Chondrocyte (in vitro differentiated cells): ENCODE measurements around the gene LIMK2. TPM values are rescaled to one million over a fixed set of nuclear protein-coding genes. Genes with fewer than 3 reads are reported as not detected.
"Not testable (repeated sequence)": the region's sequence is repeated elsewhere in the genome, so short reads cannot be mapped to it uniquely, and the experiment has no call there.

ENCODE experiments used
- DNase-seq: peaks from one replicate; pipeline ENCODE4 v3.0.0; 2021; ENCODE audit warnings: mixed read lengths, low spot score
- H3K27ac Mint-ChIP-seq: one replicate; pipeline ENCODE4 v1.8.0; 2021; ENCODE audit warnings: mild to moderate bottlenecking, moderate library complexity, mixed read lengths; ENCODE audit not compliant: unreplicated experiment
- H3K27me3 Mint-ChIP-seq: 2 replicates; pipeline ENCODE4 v1.8.0; 2021; ENCODE audit warnings: low read depth, mixed read lengths
- H3K36me3 Mint-ChIP-seq: 2 replicates; pipeline ENCODE4 v1.8.0; 2021; ENCODE audit warnings: low read depth, mixed read lengths
- H3K4me1 Mint-ChIP-seq: 2 replicates; pipeline ENCODE4 v1.8.0; 2021; ENCODE audit warnings: low read depth, mild to moderate bottlenecking, mixed read lengths
- H3K4me3 Mint-ChIP-seq: one replicate; pipeline ENCODE4 v1.8.0; 2021; ENCODE audit warnings: mild to moderate bottlenecking, moderate library complexity, mixed read lengths; ENCODE audit not compliant: unreplicated experiment
- H3K9me3 Mint-ChIP-seq: 2 replicates; pipeline ENCODE4 v1.8.0; 2021; ENCODE audit warnings: low read depth, mixed read lengths
- total RNA-seq: library from RNA; stranded (reverse); gene quantifications from 3 replicates; pipeline ENCODE4 v1.2.1, GENCODE V29; 2021
- TF ChIP-seq, protein P1 (sequence below): fragments of 200-600 bp; sonication (generic); IDR thresholded peaks from 2 replicates; pipeline ENCODE4 v1.5.0; 2021; ENCODE audit warnings: antibody characterized with exemption, mild to moderate bottlenecking, moderate library complexity

The LIMK2 gene
- total RNA-seq, 1 donor from 2014 or later = 58.6 TPM

DNA sequence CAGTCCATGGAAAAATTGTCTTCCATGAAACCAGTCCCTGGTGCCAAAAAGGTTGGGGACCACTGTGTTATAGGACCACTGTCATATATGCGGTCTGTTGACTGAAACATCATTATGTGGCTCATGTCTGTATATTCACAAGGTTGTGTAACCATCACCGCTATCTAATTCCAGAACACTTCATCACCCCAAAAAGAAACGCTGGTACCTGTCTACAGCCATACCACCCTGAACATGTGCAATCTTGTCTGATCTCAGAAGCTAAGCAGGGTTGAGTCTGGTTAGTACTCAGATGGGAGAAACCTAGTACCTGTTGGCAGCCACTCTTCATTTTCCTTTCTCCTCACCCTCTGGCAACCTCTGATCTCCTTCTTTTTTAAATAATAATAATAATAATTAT, 93.1 kb downstream of the LIMK2 start:
- Mint-ChIP-seq H3K4me3 (no peak overlapping the region), H3K27me3 (peaks cover 4% of the 10 kb centered on the region), H3K4me1 (no peaks in the 10 kb centered on the region), H3K36me3 (no peaks in the 10 kb centered on the region), H3K9me3 (no peaks in the 10 kb centered on the region), H3K27ac (no peak overlapping the region)
- TF ChIP-seq, protein P1, sequence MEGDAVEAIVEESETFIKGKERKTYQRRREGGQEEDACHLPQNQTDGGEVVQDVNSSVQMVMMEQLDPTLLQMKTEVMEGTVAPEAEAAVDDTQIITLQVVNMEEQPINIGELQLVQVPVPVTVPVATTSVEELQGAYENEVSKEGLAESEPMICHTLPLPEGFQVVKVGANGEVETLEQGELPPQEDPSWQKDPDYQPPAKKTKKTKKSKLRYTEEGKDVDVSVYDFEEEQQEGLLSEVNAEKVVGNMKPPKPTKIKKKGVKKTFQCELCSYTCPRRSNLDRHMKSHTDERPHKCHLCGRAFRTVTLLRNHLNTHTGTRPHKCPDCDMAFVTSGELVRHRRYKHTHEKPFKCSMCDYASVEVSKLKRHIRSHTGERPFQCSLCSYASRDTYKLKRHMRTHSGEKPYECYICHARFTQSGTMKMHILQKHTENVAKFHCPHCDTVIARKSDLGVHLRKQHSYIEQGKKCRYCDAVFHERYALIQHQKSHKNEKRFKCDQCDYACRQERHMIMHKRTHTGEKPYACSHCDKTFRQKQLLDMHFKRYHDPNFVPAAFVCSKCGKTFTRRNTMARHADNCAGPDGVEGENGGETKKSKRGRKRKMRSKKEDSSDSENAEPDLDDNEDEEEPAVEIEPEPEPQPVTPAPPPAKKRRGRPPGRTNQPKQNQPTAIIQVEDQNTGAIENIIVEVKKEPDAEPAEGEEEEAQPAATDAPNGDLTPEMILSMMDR = no peak
- no peak for DNase-seq

DNA sequence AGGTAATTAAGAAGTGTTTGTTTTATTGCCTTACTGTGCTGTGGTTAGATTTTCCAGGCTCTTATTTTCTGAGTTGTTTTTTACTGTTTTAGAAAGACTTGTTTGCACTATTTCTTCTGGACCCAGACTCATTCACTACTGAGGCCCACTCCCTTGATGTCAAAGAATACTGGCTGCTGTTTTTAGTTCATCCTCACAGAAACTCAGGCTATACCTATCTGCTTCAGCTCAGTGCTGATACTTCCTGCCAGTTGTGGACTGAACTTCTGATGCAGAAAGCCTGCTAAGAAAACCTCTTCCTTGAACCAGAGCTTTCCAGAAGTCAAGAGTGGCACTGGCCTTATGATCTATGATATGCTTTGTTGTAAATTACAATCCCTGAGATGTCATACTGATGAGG, 96.1 kb downstream of the LIMK2 start:
- H3K36me3 Mint-ChIP-seq = no peaks in the 10 kb centered on the region
- H3K9me3 Mint-ChIP-seq = no peaks in the 10 kb centered on the region
- peaks cover under 1% of the 10 kb centered on the region for H3K4me1 Mint-ChIP-seq
- no peak overlapping the region for H3K4me3 Mint-ChIP-seq
- TF ChIP-seq, protein P1 = no peak
- no peak overlapping the region for H3K27ac Mint-ChIP-seq
- DNase-seq = no peak
- H3K27me3 Mint-ChIP-seq = peaks cover 4% of the 10 kb centered on the region

DNA sequence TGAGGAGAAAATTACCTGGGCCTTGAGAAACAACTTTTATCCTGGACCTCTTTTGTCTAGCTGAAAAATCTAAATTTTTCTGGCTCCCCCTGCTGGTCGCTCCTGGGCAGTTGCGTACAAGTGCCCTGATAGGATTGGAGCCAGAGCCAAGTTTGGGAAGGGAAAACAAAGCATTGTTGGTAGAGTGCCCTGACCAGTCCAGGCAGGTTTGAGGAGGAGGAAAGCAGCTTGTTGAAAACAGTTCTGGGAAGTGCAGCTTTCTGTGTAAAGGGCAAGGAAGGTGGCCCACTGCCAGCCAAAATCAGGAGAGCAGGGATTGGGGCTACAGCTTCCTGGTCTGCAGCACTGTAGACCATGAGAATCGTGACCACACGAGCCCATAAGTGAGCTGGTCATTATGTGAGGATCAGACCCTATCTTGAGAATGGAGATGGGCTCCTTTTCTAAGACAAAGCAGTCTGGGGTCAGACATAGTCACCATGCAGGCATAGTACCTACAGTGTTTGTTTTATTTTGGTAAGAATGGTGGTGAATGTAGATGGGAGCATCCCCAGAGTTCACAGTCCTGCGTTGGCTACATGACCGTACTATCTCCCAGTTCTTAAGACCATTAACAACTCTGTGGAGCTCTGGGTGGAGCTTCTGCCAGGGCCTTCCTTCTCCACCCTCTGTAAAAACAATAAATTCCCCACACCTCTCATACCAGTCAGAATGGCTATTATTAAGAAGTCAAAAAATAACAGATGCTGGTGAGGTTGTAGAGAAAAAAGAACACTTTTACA, 101.5 kb downstream of the LIMK2 start:
- H3K36me3 Mint-ChIP-seq = peaks cover 4% of the 10 kb centered on the region
- TF ChIP-seq, protein P1 = peak; percentile 90
- DNase-seq = no peak
- H3K27ac Mint-ChIP-seq = no peak overlapping the region
- H3K4me1 Mint-ChIP-seq = peaks cover 7% of the 10 kb centered on the region
- no peaks in the 10 kb centered on the region for H3K27me3 Mint-ChIP-seq
- no peak overlapping the region for H3K4me3 Mint-ChIP-seq
- peaks cover 10% of the 10 kb centered on the region for H3K9me3 Mint-ChIP-seq

DNA sequence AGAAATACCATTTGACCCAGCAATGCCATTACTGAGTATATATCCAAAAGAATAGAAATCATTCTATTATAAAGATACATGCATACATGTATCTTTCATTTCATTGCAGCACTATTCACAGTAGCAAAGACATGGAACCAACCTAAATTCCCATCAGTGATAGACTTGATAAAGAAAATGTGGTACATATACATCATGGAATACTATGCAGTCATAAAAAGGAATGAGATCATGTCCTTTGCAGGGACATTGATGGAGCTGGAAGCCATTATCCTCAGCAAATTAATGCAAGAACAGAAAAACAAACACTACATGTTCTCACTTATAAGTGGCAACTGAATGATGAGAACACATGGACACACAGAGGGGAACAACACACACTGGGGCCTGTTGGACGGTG, 102.1 kb downstream of the LIMK2 start:
- not testable (repeated sequence) for H3K27me3 Mint-ChIP-seq, H3K36me3 Mint-ChIP-seq, H3K27ac Mint-ChIP-seq

DNA sequence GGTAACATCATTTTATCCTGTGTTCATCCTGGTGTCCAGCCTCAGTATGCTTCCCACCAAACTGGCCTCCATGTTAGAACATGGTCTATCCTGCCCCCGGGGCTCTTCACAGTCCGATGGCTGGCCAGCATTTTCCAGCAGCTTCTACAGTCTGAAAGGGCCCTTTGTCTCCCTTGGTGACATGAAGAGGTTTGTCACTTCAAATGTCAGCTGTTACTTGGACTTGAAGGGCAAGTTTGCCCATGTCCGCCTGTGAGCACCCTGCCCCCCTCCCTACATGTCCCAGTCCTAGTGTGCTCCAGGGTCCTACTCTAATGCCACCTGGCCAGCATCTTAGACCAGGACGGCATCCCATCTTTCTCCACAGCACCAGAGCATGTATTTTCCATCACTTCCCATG, 109.3 kb downstream of the LIMK2 start:
- Mint-ChIP-seq H3K9me3 (no peaks in the 10 kb centered on the region), H3K36me3 (peaks cover 11% of the 10 kb centered on the region), H3K4me1 (no peaks in the 10 kb centered on the region), H3K4me3 (no peak overlapping the region), H3K27ac (no peak overlapping the region), H3K27me3 (no peaks in the 10 kb centered on the region)
- DNase-seq = no peak
- TF ChIP-seq, protein P1 = no peak

More for the DNA sequence above, 102.1 kb downstream of the LIMK2 start:
- DNase-seq, H3K4me3 Mint-ChIP-seq, H3K4me1 Mint-ChIP-seq: not testable (repeated sequence)
- H3K9me3 Mint-ChIP-seq = peaks cover 10% of the 10 kb centered on the region
